Fibroblast of skin of abdomen (primary cell): Measurements from ENCODE around the gene ADAMTS7.
A peak's percentile ranks its signal among the peaks of the same experiment; 100 is the strongest.
"Not testable (repeated sequence)": the region's sequence is repeated elsewhere in the genome, so short reads cannot be mapped to it uniquely, and the experiment has no call there.

ENCODE experiments used
- DNase-seq: peaks from one replicate; pipeline ENCODE4 v3.0.0-alpha.2; 2013

ADAMTS7 gene

DNA sequence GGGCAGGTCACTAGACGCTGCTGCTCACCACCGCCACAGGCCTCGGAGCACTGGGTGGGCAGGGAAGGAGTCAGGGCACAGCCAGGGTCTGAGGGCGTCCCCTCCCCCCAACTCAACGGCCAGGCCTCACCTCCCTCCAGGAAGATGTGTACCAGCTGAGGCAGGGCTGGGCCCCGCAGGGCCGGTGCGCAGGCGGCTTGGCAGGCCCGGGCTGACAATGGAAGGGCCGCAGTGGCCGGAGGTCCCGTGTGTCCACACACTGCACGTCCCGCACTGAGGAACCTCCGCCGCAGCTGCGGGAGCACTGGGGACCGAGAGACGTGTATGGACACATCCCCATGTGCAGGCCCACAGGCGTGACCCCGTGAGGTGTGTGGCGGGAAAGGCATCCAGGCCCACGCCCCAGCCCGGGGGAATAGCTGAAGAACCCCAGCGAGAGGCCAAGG is 47.4 kb downstream of the ADAMTS7 start:
- DNase-seq: no peak

DNA sequence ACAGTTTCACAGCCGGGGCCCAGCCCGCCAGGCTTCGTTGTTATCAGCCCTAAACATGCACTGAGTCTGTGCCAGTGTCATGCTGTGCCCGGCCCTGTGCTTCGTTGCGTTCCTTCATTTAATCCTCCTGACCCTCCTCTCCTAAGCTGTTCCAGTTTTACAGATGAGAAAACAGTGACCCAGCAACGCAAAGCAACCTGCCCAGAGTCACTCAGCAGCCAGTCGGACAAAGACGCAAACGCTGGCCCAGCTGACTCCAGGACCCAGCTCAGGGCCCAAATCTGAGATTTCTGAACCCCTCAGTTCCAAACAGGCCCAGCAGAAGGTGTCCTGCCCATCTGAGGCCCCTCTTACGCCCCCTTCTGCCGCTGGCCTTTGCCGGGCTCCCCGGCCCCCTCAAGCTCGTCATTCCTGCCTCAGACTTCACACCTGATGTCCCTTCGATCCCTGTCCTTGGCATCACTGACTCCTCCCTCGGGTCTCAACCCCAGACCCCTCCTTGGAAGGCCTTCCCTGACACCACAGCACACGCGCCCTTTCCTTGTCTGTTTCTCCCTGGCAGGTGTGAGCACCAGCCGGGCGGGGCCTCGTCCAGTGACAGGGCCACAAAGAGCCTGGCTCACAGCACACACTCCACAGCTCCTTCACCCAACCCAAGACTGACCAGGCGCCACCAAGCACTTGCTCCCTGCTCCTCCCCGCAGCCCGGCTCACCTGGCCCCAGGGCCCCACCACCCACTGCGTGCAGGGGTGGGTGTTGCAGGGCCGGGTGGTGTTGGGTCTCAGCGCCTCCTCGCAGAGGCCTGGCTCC is 48.1 kb downstream of the ADAMTS7 start:
- DNase-seq: no peak

DNA sequence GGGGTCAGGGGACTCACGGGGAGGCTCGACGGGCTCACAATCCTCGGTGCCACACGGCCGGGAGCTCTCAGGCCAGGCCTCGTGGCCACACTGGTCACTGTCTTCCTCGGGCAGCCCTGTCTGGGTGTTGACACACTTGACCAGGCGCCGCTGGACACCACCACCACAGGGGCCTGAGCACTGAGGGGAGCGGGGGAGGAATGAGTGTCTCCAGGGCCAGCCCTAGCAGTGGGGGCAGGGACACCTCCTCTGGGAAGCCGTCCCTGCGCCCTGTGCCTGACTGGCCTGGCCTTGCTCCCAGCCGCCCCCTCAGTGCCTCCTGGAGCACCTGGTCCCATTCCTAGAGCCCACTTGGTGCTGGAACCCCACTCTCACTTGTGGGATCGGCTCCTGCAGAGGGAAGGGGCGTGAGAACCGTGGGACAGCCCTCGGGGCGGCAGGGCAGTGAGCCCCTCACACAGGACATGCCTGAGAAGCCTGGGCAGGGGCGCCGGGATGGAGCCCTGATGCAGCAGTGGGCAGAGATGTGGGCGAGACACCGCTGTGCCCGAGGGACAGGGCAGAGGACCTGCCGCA is 48.8 kb downstream of the ADAMTS7 start:
- not testable (repeated sequence) for DNase-seq

DNA sequence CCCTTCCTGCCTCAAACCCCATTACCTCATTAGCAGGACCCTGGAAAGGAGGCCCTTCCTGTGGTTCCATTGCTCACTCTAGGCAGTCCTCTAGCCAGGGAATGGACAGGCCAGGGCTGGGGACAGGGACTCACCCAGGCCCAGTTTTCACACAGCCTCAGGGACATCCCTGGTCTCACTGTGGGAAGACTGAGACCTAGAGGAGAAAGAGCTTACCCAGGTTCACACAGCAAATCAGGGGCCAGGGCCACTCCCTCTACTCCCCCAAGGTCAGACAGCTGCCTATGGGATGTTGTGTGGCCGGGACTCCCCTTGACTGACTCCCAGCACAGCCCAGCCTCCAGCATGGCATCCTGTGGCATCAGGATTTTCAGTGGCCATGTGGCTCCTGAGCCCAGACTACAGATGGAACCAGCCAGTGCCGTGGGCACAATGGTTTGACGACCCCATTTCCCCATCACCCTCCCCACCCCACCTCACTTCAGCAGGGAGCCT is 49.3 kb downstream of the ADAMTS7 start:
- DNase-seq: no peak

DNA sequence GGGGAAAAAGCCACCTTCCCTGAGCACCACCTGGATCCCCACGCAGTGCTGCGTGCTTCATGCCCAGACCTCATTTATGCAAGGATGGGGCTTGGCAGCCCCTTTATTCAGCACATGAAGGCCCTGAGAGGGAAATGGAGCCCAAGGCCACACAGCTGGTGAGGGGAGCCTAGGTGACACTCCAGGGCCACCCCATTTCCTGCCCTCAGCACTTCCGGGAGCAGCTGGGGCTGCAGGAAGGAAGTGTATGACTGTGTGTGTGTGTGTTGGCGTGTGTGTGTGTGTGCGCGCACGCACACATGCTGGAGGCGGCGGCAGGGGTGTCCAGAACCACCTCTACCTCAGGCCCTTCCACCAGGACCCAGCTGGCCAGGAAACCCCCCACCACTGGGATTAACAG is 49.8 kb downstream of the ADAMTS7 start:
- not testable (repeated sequence) for DNase-seq

DNA sequence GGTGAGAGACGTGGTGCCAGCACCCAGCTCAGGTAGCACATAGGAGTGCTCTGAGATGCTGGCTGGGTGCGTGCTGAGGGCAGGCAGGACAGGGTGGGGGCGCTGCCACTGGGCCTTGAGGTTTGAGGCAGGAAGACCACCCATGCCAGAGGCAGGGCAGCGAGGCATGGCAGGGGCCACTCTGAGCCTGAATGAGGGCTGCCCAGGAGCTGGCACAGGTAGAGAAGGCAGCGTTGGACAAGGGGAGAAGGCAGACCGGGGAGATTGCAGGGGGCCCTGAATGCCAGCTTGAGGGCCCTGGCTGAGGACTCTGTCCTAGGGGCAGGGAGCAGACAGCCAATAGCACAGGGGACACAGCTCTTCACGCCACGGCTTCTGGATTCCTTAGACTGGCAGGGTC is 50.2 kb downstream of the ADAMTS7 start:
- DNase-seq: no peak

DNA sequence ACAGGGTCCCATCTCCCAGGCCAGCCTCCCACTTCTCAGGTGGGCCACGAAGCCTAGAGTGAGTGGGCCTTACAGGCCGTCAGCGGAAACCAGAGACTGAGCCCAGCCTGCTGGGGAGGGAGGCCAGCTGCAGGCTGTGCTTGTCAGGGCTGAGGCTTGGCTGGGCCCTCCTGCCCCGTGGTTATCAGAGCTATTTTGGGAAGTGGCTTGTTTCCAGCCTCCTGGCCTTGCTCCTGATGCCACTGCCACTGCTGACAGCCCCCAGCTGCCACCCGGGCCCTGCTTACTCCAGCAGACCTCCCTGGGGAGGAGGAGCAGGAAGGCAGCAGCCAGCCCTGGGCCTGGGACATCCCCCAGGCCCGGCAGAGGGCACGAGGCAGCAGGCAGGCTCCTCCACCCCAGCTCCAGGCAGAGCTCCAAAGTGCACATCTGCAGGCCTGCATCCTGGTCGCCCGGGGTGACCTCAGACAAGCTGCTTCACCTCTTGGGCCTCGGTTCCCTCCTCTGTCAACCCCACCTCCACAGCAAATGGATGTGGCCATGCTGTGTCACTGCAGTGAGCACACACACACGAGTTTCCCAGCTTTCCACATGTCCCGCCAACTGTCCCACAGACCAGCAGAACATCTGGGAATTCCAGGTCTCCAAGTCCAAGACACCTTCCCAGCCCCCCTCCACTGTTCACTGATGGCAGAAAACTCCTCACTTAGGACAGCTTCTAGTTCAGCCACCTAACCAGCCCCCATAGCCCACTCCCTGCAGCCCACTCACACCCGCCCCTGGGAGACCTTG is 51.0 kb downstream of the ADAMTS7 start:
- not testable (repeated sequence) for DNase-seq

DNA sequence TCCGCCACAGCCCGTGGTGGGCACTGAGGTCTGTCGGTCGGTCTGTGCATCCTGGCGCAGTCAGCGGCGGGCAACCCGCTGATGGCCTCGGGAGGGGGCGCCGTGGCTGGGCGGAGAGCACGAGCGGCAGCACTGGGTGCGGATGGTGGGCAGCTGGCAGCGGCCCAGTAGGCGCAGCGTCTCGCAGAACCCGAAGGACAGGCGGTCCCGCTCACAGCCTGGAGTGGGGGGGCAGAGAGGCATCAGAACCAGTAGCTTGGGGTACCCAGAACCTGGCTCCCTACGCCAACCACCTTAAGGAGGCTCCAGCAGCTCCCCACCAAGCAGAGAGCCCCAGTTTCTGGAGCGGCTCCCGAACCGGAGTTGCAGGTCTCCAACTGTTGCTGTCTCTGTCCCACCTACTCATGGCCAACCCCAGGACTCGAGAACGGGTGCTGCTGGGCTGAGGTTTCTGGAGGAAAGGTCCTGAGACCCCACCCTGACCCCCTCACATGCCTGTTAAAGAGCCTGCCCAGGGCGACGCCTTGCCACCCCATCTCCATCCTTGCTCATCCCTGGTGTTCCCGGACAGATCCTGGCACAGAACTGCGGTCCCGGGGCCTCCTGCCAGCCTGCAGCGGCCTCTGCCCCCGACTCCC is 51.8 kb downstream of the ADAMTS7 start:
- DNase-seq: not testable (repeated sequence)

DNA sequence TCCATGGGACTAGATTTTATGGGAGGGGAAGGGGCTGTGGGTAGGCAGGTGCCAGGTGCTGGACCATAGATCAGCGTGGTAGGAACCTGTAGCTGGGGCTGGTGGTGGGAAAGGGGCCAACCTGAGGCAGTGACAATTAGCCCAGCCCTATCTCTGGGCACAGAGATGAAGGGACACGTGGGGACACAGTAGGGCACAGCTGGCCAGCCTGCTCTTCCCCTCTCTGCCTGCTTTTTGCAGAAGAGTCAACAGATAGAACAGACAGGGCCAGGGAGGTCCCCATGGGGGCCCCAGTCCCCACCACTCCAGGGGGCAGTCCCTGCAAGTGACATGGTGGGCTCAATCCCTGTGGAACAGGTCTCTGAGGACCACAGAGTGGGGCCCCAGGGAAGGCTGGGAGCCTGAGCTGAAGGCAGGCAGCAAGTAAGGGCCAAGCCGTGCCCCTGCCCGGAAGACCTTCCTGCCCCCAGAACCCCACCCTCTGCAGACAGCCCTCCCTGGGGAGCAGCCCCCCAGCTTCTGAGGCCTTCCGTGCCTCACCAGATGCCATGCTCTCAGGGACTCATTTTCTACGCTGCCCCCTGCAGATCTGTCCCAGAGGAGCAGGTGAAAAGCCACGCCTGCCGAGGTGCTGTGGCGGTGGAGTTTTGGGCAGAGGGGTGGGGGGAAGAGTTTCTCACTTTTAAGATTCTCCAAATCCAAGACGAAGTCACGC is 52.6 kb downstream of the ADAMTS7 start:
- not testable (repeated sequence) for DNase-seq

DNA sequence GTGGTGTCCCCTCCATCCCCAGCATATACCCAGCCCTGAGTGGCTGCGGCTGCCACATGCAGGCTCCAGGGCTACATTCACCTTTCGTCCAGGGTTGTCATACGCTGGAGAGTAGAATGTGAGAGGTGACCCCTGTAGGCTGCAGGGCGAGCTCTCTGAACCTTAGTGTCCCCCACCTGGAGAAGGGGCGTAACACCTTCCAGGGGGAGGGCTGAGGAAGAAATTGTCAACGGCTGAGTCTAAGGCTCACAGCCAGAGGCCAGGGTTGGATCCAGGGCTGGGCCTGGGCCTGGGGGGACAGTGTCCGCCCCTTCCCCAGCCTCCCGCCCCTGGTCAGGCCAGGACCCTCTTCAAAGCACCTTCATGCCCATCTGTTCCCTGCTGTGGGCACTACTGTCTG is 53.2 kb downstream of the ADAMTS7 start:
- DNase-seq: not testable (repeated sequence)

DNA sequence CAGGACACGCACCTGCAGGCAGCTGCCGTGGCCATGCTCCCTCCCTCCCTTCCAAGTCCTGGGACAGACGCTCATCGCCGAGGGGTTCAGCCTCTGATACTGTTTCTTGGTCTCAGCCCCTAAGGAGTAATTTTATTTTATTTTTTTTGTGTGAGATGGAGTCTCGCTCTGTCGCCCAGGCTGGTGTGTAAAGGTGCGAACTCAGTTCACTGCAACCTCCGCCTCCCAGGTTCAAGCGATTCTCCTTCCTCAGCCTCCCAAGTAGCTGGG is 53.7 kb downstream of the ADAMTS7 start:
- no peak for DNase-seq

DNA sequence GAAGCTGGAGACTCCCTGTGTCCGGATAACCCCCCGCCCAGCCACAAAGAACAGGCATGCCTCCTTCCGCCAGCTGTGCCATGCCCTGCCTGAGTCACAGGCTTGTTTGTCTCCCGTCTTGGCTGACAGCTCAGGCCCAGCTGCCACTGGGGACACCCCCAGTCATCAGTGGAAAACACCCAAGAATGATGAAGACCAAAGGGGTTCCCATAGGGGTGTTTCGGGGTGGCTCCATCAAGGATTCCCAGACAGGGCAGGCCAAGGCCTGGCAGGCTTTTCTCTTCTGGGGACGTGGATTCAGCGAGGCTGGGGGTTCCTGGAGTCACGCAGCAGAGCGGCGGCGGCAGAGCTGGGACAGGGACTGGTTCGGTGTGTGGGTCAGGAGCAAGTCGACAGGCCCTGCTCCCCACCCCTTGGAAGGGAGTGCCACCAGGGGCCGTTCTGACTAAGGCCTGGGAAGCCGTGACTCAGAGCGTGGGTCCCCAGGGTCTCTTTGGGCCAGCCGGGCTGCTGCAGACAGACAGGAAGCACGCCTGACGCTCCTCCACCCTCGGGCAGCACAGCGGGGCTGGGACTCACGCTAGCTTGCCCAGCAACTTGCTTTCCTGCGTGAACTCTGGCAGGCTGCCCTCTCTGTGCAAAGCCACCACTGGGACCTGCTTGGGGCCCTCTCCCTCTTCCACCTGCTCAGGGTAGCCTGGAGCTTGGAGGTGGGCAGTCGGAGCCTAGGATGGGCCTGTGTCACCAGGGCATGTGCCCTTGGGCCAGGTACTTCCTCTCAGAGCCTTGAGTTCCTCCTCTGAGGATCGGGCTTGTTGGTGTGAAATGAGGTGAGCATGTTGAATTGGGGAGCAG is 54.3 kb downstream of the ADAMTS7 start:
- peak; percentile 70 for DNase-seq

DNA sequence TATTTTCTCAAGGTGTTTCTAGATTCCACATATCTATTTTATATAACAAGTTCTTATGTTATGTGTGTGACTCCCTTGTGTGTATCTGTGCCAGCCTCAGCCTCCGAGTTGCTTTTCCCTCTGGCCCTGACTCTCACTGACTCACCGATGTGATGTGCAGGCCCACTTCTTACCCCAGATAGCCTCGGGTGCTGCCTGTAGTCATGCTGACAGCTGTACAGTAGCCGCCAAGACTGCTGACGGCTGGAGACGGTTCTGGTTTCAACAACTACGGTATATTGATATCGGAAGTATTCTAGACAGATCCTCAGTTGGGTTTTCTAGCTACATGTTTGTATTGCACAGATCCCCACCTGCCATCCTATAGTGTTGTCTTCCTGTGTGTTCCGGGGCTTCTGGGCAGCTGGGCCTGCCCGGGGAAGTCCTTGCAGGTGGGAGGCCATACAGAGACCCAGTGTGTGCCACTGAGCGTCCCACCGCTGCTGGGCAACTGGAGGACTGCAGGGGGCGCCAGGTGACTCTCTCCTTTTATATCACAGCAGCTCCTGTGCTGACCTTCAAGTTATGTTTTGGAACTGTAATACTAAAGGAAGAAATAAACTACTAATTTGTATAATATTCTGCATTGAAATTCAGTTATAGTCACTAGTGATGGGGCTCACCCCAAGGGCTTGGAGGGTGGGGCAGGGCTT is 55.2 kb downstream of the ADAMTS7 start:
- DNase-seq: peak; percentile 56

DNA sequence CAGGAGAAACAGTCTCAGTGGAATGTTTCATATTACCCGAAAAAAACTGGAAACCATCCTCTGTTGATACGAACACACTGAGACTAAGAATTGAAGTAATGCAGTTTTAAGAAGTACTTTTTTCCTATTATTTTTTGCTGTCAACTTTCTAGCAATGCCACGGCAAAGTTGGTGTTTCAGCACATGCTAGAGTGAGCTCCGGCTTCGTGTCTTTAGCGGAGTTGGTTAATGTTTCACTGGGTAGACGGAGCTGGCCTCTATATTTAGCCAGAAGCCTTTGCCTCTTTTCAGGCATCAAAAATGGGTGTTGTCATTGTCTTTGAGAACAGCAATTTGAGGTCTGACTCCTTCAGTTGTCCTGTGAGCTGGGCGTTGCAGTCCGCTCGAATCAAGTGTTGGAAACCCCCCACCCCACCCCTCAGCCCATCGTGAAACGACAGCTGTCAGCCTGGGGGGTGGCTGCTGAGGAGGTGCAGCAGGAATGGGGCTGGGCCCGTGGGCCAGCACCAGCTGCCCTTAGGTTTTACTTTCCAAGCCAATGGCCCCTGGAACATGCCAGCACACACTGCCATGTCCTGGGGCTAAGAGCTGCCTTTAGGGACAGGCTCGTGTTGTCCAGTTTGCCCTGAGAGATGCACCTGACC is 56.5 kb downstream of the ADAMTS7 start:
- DNase-seq: not testable (repeated sequence)

DNA sequence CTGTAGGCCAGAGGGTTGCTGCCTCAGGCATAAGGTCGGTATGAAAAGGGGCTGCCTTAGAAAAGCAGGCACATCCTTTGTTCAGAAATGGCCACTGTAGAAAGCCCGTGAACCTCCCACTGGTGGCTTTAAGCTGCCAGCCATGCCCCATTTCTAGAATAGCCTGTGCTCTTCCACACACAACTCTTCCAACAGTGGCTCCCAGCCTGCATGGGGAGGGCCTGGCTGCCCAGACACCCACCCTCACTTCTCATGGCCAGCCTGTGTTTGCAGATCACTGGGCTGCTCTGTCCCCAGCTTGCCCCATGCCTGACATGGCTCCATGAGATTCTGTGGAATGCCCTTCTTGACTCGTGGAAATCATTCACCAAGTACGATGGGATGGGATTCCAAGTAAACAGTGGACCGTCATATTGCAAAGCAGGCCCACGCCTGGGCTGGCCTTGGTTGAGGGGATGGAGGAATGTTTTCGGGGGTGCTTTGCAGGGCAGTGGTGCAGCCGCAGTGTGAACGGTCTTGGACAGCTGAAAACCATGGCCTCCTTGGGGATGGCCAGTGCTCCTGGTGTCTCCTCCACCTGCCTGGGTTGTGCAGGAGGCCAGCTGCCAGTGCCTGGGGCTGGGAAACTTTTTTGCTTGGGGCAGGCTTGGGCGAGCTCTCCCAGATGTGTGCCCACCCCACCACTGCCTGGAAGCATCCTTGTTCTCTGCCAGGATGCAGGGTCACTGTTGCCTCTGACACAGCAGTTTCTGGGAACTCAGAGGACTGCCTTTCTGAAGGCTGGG is 57.3 kb downstream of the ADAMTS7 start:
- not testable (repeated sequence) for DNase-seq

DNA sequence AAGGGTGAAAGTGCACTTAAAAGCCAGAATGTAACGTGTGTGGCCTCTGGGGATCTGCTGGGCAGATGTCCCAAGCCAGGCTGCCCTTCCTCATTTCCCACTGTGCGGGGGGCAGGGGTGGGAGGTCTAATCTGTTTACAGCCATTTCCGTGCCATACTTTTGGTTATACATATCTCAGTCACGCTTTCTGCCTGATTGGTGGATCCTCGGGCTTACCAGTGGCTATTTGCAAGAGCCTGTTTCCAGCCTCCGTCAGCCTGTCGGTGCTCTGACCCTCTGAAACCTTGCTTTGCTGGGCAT is 58.0 kb downstream of the ADAMTS7 start:
- DNase-seq: not testable (repeated sequence)

DNA sequence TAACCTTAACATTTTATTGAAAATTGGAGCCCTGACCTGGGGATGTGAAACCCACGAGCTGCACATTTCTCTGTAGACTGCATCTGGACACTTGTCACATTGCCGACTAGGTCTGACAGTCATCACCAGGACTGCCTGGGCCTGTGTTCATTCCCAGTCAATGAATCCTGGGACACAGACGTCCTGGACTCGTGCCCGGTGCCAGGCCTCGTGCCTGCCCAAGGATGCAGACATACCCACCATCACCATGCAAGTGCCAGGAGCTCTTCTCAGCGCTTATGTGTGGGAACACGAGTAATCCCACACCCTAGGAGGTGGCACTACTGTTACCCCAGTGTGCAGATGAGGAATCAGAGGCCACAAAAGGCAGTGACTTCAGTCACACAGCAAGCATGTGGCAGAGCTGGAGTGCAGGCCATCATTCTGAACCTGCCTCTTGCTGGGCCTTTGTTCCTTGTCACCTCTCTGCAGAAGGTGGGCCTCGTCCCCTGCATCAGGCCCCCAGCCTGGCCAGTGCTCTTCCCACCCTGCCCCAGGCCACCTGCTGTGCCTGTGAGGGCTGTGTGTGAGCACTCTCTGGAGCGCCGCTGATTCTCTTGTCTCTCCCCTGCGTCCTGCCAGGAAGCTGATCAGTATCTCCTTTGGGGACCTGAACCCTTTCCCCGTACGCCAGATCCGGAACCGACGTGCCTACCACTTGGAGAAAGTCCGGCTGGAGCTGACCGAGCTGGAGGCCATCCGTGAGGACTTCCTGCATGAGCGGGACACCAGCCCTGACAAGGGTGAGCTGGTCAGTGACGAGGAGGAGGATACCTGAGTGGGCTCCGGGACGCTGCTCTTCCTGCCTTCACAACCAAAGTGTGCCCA is 58.5 kb downstream of the ADAMTS7 start:
- DNase-seq: no peak

DNA sequence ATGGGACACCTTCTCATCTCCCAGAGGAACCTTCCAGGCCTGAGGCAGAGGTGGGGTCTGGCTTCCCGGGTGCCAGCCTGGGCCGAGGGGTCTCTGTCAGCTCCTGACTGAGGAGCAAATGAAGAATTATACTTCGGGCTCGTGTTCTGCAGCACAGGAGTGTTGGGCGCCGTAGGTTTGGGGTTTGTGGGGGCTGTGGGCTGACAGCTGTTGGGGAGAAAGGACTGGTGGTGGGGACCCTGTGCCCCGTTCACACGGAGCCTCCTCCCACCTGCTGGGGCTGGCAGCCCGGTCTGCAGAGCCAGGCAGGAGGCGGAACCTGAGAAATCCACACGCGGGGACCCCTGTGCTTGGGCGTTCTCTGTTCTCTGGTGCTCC is 59.7 kb downstream of the ADAMTS7 start:
- DNase-seq: no peak
